Smooth muscle cell (in vitro differentiated cells): ENCODE data around the gene COL4A4. TPM values are rescaled to one million over a fixed set of nuclear protein-coding genes. Genes with fewer than 3 reads are reported as not detected.
"Not testable (repeated sequence)": the region's sequence is repeated elsewhere in the genome, so short reads cannot be mapped to it uniquely, and the experiment has no call there.

Experiments used
- DNase-seq: peaks from one replicate; lab custom pipeline; 2025; ENCODE audit not compliant: unreplicated experiment; lab: John Stamatoyannopoulos, UW
- H2AFZ ChIP-seq: fragments of 200-600 bp; sonication (generic); 2 replicates; pipeline ENCODE4 v1.6.0; 2016; ENCODE audit warnings: antibody characterized with exemption, low read depth, mild to moderate bottlenecking
- H3F3A ChIP-seq: fragments of 200-600 bp; sonication (generic); 2 replicates; pipeline ENCODE4 v1.6.0; 2017; ENCODE audit warnings: antibody characterized with exemption, low read depth
- H3K27ac ChIP-seq: fragments of 200-600 bp; sonication (generic); 2 replicates; pipeline ENCODE4 v1.5.1; 2016; ENCODE audit warnings: low read depth, mild to moderate bottlenecking
- H3K27me3 ChIP-seq: fragments of 200-600 bp; sonication (generic); 2 replicates; pipeline ENCODE4 v1.6.1; 2016; ENCODE audit warnings: low read depth, mild to moderate bottlenecking
- H3K36me3 ChIP-seq: fragments of 200-600 bp; sonication (generic); 2 replicates; pipeline ENCODE4 v1.5.1; 2016; ENCODE audit warnings: low read depth
- H3K4me1 ChIP-seq: fragments of 200-600 bp; sonication (generic); 2 replicates; pipeline ENCODE4 v1.5.1; 2016; ENCODE audit warnings: low read depth
- H3K4me2 ChIP-seq: fragments of 200-600 bp; sonication (generic); 2 replicates; pipeline ENCODE4 v1.6.0; 2016; ENCODE audit warnings: mild to moderate bottlenecking
- H3K4me3 ChIP-seq: fragments of 200-600 bp; sonication (generic); 2 replicates; pipeline ENCODE4 v1.5.1; 2016; ENCODE audit warnings: mild to moderate bottlenecking
- H3K79me2 ChIP-seq: fragments of 200-600 bp; sonication (generic); 2 replicates; pipeline ENCODE4 v1.6.0; 2016; ENCODE audit warnings: low read depth, mild to moderate bottlenecking
- H3K9ac ChIP-seq: fragments of 200-600 bp; sonication (generic); 2 replicates; pipeline ENCODE4 v1.6.0; 2016; ENCODE audit warnings: low read depth
- H3K9me3 ChIP-seq: fragments of 200-600 bp; sonication (generic); replicated peaks from 2 replicates; pipeline ENCODE4 v1.5.1; 2016; ENCODE audit warnings: low read depth
- H4K20me1 ChIP-seq: fragments of 200-600 bp; sonication (generic); 2 replicates; pipeline ENCODE4 v1.6.0; 2016; ENCODE audit warnings: low read depth
- CTCF ChIP-seq: fragments of 200-600 bp; sonication (generic); IDR thresholded peaks from 2 replicates; pipeline ENCODE4 v1.5.1; 2017; ENCODE audit warnings: borderline replicate concordance, mild to moderate bottlenecking, antibody characterized with exemption; ENCODE audit not compliant: insufficient read depth, poor library complexity, severe bottlenecking
- WGBS: methylation state at CpG from one replicate; pipeline ENCODE4 v1.1.7; 2016; ENCODE audit warnings: low lambda C conversion rate; 5-methylcytosine and 5-hydroxymethylcytosine counted together
- polyA plus RNA-seq: library from polyadenylated mRNA; unstranded; fragments of >200 nt; fragmentation: Nextera tagmentation; extraction: Ambion mirVana; gene quantifications from 2 replicates; pipeline ENCODE4 v1.2.1, GENCODE V29; 2016
- total RNA-seq: library from RNA; depleted of rRNA; stranded (reverse); fragments of >200 nt; gene quantifications from 2 replicates; pipeline ENCODE4 v1.2.3, GENCODE V29; 2014

Gene COL4A4
- total and polyA plus RNA-seq, 2 experiments from 2014 or later = under 0.01 to 0.05 TPM

- no peaks in the 10 kb centered on the region for H3K36me3 ChIP-seq
- no peak for TF ChIP-seq CTCF
- no peaks in the 10 kb centered on the region for H3F3A ChIP-seq
- H3K9me3 ChIP-seq = no peaks in the 10 kb centered on the region
- no peak overlapping the region for H3K4me2 ChIP-seq
- H3K4me3 ChIP-seq = no peak overlapping the region
- no peaks in the 10 kb centered on the region for H4K20me1 ChIP-seq
- H3K27me3 ChIP-seq = no peaks in the 10 kb centered on the region
- no peaks in the 10 kb centered on the region for H3K79me2 ChIP-seq
- no peak overlapping the region for H3K9ac ChIP-seq
- H3K4me1 ChIP-seq = no peaks in the 10 kb centered on the region
- no peak overlapping the region for H2AFZ ChIP-seq
- WGBS = 93% methylated on average over 5 of the region's 5 CpGs
- no peak overlapping the region for H3K27ac ChIP-seq
- no peak for DNase-seq
Observed at GRCh38 chr2:227097495-227098161, 66.4 kb downstream of the COL4A4 start.

- H3K79me2 ChIP-seq = no peaks in the 10 kb centered on the region
- no peaks in the 10 kb centered on the region for H3F3A ChIP-seq
- H4K20me1 ChIP-seq = no peaks in the 10 kb centered on the region
- H3K27ac ChIP-seq = no peak overlapping the region
- TF ChIP-seq CTCF = no peak
- no peaks in the 10 kb centered on the region for H3K4me1 ChIP-seq
- H3K9me3 ChIP-seq = no peaks in the 10 kb centered on the region
- 90% methylated on average over 4 of the region's 4 CpGs for WGBS
- no peaks in the 10 kb centered on the region for H3K36me3 ChIP-seq
- H3K4me2 ChIP-seq = no peak overlapping the region
- no peak overlapping the region for H3K4me3 ChIP-seq
- no peak for DNase-seq
- no peak overlapping the region for H2AFZ ChIP-seq
- H3K9ac ChIP-seq = no peak overlapping the region
- H3K27me3 ChIP-seq = no peaks in the 10 kb centered on the region
Observed at GRCh38 chr2:227095346-227095745, 68.7 kb downstream of the COL4A4 start.

GRCh38 chr2:227082286-227082685, 81.7 kb downstream of the COL4A4 start:
- Histone ChIP-seq H3K9ac (no peak overlapping the region), H3K79me2 (no peaks in the 10 kb centered on the region), H3F3A (no peaks in the 10 kb centered on the region), H3K4me1 (no peaks in the 10 kb centered on the region), H3K27me3 (peaks cover 7% of the 10 kb centered on the region), H3K36me3 (no peaks in the 10 kb centered on the region), H4K20me1 (no peaks in the 10 kb centered on the region), H3K27ac (no peak overlapping the region), H3K4me3 (no peak overlapping the region), H3K4me2 (no peak overlapping the region), H2AFZ (no peak overlapping the region), H3K9me3 (no peaks in the 10 kb centered on the region)
- no peak for DNase-seq
- 68% methylated on average over 1 of the region's 1 CpG for WGBS
- no peak for TF ChIP-seq CTCF

- H2AFZ ChIP-seq = no peak overlapping the region
- WGBS = 84% methylated on average over 6 of the region's 6 CpGs
- no peaks in the 10 kb centered on the region for H3K9me3 ChIP-seq
- H3K9ac ChIP-seq = no peak overlapping the region
- no peaks in the 10 kb centered on the region for H3K79me2 ChIP-seq
- H3K27ac ChIP-seq = no peak overlapping the region
- peaks cover 7% of the 10 kb centered on the region for H3K27me3 ChIP-seq
- no peaks in the 10 kb centered on the region for H4K20me1 ChIP-seq
- H3K4me2 ChIP-seq = no peak overlapping the region
- H3K4me1 ChIP-seq = no peaks in the 10 kb centered on the region
- no peak for TF ChIP-seq CTCF
- H3K36me3 ChIP-seq = no peaks in the 10 kb centered on the region
- H3K4me3 ChIP-seq = no peak overlapping the region
- DNase-seq = no peak
- no peaks in the 10 kb centered on the region for H3F3A ChIP-seq
Observed at GRCh38 chr2:227079726-227080125, 84.3 kb downstream of the COL4A4 start.

GRCh38 chr2:227065065-227065464, 98.9 kb downstream of the COL4A4 start:
- H3K4me2 ChIP-seq = peak overlapping the region; percentile 39

More at GRCh38 chr2:227065065-227065464, 98.9 kb downstream of the COL4A4 start:
- peak overlapping the region; percentile 37 for H3K4me3 ChIP-seq
- H3K9me3 ChIP-seq, H3K4me1 ChIP-seq, H3K9ac ChIP-seq, H3K27me3 ChIP-seq, H3K36me3 ChIP-seq, H3K79me2 ChIP-seq, H3F3A ChIP-seq, H4K20me1 ChIP-seq, H3K27ac ChIP-seq, DNase-seq: not testable (repeated sequence)
- peak overlapping the region; percentile 55 for H2AFZ ChIP-seq
- WGBS = 10% methylated on average over 11 of the region's 14 CpGs
